Hematopoietic multipotent progenitor cell treated with erythropoietin and hydrocortisone succinate and interleukin-3 and kit ligand, for 6 days (in vitro differentiated cells): ENCODE data around the gene UXS1.
"Not testable (repeated sequence)": the region's sequence is repeated elsewhere in the genome, so short reads cannot be mapped to it uniquely, and the experiment has no call there.

ENCODE experiments used
- DNase-seq: peaks from one replicate; pipeline ENCODE4 v3.0.0-alpha.2; 2015

The UXS1 gene

DNA sequence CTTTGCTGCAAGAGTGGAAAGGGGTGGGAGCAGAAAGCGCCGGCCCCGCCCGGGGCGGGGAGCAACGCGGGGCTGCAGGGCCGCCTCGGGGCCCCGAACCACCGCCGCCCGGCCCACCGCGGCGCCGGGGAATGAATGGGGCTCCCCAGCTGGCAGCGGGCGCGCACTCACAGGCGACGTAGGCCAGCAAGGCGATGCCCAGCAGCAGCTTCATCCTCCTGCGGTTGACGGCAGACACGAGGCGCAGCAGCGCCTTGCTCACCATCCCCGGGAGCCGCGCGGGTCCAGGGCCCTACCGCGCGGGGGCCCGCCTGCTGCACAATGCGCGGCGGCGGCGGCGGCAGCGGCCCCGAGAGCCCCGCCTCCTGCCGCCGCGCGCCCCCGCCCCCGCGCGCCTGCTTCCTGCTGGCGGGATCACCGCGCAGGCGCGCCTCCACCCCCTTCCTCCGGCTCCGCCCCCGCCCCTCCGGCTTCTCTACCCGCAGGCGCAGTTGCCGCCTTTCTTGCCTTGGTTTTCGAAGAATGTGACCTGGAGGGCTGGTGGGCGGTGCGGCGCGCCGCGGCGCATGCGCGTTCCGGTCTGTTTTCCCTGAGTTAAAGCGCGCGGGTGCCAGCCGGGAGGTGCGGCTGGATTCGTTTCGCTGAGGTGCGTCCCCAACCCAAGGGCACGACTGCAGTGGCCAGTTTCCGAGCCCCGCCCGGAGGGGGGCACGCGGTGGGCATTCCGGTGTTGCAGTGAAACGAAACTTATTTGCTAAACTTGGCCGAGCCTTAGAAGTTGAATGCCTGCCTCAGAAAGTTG lies at the start of gene UXS1:
TSS of gene UXS1 (minus strand) at position 325 of the 802 bp plus-strand sequence. CDS start at position 265, 60 bp downstream.
- DNase-seq = peak; percentile 97

DNA sequence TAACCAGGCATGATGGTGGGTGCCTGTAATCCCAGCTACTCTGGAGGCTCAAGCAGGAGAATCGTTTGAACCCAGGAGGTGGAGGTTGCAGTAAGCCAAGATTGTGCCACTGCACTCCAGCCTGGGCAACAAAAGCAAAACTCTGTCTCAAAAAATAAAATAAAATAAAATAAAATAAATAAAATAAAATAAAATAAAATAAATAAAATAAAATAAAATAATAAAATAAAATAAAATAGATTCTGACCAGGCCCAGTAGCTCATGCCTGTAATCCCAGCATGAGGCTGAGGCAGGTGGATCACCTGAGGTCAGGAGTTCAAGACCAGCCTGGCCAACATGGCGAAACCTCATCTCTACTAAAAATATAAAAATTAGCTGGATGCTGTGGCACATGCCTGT lies 45.4 kb upstream of the UXS1 start:
- DNase-seq = not testable (repeated sequence)

DNA sequence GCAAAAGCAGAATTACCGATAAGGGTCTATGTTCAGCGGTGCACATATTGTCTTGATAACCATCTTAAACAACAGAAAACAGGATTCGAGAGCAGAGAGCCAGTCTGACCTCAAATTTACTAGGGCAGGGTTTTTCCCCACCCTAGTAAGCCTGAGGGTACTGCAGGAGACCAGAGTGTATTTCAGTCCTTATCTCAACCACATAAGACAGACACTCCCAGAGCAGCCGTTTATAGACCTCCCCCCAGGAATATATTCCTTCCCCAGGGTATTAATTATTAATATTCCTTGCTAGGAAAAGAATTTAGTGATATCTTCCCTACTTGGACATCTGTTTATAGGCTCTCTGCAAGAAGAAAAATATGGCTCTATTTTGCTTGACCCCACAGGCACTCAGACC lies 41.3 kb upstream of the UXS1 start:
- DNase-seq = not testable (repeated sequence)

DNA sequence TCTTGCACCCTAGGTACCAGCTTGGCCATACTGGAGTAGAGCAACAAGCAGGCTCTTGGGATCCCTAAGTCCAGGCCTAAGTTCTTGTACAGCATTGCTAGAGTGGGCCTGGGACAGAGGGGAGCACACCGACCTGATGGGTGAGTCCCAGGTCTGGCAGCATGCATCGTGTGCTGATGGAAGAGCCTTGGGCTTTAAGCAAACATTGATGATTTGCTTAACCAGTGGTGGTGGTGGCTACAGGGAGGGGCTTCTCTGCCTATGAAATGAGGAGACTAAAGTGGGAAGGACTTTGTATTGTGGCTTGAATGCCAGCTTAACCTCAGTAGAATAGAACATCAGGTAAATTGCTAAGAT lies 39.2 kb upstream of the UXS1 start:
- no peak for DNase-seq

DNA sequence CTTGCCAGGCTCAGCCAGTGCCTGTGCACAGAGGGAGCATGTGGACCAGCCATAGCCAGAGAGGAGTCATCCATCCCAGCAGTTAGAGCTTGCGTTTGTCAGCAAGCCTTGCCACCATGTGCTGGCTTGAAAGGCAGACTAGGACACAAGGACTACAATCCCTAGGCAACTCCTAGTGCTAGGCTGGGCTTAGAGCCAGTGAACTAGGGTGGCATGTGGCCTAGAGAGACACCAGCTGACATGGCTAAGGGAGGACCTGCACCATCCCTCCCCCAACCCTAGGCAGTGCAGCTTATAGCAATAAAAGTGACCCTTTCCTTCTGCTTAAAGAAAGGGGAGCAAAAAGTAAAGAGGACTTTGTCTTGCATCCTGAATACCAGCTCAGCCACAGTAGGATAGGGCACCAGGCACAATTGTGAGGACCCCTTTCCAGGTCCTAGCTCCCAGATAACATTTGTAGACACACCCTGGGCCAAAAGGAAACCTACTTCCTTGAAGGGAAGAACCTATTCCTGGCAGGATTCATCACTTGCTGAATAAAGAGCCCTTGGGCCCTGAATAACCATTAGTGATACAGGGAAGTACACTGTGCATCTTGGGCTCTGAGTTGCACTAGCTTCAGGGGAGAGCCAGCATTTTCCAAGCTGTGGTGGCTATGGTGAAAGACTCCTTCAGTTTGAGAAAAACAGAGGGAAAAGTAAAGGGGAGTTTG lies 38.7 kb upstream of the UXS1 start:
- DNase-seq = no peak

DNA sequence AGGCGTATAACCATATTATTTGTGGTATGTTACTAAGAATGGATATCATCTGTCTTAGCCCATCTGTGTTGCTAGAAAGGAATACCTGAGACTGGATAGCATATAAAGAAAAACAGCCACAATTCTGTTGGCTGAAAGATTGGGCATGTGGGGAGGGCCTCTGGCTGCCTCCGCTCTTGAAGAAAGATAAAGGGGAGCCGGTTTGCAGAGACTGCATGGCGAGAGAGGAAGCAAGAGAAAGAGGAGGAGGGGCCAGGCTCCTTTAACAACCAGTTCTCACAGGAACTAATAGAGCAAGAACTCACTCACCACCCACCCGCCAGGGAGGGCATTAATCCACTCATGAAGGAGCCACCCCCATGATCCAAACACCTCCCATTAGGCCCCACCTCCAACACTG lies 29.2 kb upstream of the UXS1 start:
- DNase-seq = no peak

DNA sequence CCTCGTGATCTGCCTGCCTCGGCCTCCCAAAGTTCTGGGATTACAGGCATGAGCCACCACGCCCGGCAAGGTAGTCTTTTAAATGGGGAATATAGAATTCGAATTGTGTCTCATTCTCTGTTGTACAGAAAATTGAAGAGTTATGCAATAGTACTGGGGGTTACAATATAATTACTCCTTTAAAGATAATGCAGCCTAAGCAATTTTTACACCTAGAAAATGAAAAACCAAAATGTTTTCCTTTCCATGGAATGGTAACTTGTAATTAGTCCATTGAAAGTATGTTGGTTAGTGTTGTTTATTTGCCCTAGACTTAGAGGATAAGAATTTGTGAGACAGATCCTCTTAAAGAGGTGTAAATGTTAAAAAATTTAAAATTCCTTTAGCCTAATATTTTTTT lies 28.0 kb upstream of the UXS1 start:
- not testable (repeated sequence) for DNase-seq

DNA sequence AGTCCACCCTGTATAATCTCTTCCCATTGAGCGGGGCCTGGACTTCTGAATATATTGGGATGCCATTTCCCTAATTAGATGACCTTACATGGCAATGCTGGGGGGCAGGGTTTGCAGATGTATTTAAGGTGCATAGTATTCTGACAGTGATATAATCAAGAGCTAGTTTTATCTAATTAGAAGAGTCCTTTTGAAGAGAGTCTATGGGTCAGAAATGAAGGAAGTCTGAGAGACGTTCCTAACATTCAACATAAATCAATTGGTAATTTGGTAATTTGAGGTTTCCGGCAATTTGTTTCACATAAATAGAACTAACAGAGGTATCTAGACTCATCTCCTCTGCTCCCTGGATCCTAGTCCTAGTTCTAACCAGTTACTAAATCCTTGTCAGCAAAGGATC lies 25.7 kb upstream of the UXS1 start:
- DNase-seq = no peak

DNA sequence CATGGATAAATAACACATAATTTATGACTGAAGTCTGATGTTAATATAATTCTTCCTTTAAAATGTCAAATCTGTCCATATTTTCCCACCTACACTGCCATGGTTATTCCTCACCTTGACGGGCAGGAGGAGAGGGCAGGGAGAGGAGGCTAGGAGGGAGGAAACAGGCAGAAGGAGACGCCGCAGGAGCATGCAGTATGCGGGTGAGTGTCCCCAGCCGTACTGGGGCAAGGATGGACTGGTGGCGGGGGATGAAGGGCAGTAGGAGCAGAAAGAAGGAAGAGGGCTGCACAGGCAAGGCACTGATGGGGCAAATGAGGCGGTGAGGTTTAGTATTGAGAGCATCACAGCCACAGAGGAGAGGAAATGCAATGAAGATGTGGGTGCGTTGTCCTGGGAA lies 25.1 kb upstream of the UXS1 start:
- not testable (repeated sequence) for DNase-seq

DNA sequence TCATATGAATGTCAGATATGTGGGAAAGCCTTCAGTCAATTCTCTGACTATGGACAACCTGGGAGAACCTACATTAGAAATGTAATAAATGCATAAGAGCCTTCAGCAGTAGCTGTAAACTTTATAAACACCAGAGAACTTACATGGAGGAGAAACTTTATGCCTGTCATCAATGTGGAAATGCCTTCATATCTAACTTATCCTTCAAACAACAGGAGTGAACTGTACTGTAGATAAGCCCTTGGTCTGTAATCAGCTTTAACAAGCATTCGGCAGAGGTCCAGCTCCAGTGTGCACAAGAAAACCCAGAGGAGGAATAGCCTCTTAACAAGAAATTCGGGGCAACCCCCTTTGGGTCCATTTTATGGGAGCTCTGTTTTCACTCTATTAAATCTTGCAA lies 14.8 kb upstream of the UXS1 start:
- DNase-seq = peak; percentile 85

DNA sequence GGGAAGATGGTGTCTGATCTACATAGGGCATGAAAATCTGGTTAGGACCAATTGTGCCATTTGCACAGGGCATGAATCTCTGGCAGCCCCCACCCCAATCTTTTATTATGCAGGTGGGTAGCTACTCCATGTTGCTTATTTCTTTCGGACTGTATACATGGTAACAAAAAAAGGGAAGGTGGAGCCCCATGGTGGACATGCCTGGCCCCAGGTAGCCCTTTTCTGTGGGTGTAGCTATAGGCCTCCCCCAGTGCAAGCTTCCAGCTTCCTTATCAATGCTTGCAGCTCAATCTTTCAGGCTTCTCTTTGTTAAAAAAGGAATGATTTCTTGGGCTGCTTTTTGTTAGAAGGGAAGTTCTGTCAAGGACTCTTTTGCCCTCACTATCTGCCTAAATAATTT lies 14.3 kb upstream of the UXS1 start:
- DNase-seq = no peak

DNA sequence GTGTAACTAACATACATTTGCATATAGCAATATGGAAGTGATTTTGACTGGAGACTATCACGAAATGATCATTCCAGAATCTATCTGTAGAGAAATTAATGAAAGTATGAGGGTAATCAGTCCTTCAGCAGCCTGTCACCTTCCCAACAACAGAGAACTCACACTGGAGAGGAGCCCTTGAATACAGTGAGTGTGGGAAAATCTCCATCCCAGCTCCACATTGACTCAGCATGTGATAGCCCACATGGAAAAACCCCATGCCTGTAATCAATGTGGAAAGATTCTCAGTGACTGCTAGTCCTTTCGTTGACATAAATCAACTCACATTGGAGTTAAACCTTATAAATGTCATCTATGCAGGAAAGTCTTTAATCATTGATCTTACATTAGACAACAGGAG lies 13.1 kb upstream of the UXS1 start:
- DNase-seq = no peak

DNA sequence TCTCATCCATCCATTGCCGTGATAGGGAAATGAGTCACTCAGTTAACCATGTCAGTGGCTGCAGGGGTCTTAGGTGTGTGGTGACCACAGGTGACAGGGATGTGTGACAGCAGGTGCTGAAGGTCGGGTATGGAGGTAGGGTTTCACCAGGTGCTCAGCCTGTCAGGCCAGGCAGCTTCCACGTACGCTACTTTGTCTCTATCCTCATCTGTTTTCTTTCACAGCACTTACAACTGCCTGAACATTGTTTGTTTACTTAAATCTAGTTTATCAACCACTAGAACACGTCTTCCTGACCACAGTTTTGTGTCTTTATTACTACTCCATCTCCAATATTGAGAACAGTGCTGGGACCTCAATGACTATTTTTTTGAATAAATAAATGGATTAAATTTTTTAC lies 11.4 kb upstream of the UXS1 start:
- no peak for DNase-seq

DNA sequence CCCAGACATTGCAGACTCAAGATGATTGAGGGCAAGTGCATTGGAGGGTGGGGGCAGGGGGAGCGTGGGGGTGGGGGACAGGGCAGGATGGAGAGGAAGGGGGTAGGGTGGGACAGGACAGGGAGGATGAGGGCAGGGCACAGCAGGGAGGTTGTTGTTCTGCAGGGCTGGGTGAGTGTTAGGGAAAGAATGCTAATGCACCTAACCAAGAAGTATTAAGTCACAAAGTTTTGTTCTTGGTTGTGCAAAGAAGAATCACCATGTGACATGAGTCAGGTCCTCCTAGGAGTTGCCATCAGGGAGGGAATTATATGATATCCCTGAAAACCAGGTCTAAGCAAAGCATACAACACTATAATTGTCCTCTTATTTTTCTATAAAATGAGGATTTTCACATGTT lies 10.4 kb upstream of the UXS1 start:
- DNase-seq = not testable (repeated sequence)

DNA sequence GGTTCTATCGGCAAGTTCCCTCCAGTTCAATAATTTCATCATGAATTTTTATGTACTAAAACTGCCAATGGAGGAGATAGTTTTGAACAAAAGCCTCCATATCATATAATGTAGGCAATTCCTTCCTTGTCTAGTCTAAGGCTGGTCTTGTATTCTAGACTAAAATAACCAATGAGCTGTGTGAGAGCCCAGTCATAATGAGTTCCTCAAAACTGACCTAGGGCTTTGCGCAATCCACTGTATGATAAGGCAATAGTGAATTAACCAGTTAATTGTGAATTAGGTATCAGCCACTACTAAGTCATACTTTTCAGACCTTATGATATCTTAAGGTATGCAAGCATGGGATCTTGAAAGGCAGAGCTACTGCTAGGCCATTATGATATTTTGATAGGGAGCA lies 7.6 kb upstream of the UXS1 start:
- DNase-seq = peak; percentile 22

DNA sequence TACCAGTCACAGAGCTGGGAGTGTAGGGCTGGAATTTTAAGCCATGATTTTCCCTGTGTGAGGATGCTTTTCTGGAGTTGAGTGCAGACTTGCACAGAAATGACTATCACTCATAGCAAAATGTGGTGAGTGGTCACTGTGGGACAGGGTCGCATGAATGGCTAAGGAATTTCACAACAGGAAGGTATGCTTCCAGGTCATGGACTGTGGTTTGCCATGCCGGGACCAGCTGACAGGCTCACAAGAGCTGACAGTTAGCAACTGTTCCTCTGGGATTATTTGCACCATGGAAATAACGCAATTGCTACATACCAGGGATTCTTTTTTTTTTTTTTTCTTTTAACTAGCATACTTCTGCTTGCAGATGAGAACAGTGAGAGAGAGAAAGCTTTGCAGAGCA lies 3.8 kb upstream of the UXS1 start:
- DNase-seq = no peak

DNA sequence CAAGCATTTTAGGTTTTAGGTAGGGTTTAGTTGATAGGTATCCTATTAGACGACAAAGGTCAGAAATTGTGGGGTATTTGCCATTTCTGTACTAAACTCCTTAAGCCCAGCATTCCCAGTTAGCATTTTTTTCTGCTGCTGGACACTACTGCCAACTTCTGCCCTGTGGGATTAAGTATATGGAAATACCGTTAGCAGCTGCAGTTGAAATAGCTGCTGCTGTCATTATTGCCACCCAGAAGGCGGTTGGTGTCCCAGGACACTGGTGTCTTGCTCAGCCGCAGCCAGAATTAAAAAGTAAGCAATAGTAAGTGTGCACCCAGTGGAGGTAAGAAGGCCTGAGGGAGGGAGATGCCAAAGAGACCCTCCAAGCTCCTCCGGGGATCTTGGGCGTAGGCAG lies 1.9 kb upstream of the UXS1 start:
- no peak for DNase-seq

DNA sequence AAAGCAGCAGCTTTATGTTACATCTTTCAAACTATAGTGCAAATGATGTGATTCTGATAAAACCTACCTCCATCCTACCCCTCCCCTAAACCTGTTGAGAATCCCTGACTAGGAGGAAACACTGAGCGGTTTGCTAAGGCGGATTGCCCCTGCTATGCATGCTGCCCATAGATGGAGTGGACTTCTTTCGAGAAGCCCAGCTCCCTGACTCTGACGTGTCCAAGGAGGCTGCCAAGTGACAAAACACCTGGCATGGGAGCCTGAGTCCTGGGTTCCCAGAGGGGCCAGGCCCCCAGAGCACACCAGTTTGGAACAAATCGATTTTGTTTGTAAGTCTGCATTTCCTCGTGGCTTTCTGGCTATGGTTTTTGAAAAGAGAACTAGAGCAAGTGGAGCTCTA lies 1.4 kb upstream of the UXS1 start:
- DNase-seq = no peak

DNA sequence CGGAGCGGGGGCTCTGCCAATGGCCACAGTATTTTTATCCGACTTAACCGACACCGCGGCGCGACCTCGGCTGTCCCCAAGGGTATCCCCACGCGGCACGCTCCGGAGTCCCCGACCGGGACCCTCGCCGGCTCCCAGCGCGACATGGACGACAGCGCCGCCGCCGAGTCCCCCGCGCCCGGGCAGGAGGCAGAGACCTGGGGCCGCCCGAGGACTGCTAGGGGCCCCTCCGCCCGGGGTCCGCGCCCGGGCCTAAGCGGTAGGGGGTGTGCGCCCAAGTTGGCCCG lies 468 bp downstream of the UXS1 start:
- DNase-seq = no peak

DNA sequence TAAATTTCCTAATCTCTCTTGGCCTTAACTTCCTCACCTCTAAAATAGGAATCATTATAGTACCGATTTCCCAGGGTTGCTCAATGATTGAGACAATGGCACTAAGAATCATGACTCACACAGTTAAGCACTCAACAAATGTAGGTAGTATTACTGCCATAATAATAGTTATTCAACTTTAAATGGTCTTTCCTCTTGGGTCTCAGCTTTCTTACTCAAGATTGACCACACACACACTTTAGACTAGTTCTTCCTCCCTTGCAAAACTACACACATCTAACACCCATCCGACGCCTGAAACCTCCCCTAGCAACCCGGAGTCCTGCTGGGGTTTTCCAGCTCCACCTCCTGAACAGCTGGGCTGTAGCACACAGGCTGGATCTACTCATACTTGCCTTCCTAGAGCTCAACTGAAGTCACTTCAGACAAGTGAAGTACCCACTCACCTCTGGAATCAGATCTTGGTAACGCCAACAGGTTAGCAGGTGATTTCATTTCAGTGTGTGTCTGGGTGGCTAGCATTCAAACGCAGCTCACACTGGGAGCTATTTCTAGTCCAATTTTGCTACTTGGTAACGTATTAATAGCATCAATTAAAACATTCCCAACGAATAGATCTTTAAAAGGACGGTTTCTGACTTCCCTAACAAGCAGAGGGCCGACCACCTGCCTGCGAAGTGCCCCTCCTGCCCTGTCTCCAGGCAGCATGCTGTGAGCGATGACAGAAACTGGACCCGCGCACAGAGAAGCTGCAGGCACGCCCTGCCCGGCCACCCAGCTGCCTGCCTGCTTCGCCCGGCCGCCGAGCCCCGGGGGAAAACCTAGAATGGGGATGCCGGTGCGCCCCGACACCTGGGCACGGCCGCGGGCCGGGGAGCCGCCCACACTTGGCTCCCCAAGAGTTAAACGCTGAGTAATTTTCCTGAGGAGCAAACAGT lies 1.1 kb downstream of the UXS1 start:
- peak; percentile 67 for DNase-seq

DNA sequence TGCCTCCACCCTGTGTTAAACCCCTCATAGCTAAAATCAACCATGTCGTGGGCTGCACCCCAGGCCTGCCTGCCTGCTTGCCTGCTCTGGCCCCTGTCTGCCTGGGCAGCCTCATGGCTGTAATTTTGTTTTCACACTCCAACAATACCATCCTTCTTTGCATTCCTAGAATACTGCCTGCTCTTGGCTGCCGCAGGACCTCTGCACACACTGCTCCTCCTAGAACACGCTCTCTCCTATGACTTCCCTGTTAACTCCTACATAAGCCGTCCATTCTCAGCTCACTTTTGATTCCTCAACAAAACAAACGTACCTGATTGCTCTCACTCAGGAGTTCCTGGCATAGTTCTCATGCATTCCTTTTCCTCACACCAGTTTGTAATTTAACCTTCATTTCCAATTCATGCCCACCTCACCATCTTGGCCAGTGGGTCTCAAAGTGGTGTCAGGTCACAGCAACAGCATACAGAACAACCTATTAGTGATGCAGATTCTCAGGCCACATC lies 2.5 kb downstream of the UXS1 start:
- DNase-seq = no peak

DNA sequence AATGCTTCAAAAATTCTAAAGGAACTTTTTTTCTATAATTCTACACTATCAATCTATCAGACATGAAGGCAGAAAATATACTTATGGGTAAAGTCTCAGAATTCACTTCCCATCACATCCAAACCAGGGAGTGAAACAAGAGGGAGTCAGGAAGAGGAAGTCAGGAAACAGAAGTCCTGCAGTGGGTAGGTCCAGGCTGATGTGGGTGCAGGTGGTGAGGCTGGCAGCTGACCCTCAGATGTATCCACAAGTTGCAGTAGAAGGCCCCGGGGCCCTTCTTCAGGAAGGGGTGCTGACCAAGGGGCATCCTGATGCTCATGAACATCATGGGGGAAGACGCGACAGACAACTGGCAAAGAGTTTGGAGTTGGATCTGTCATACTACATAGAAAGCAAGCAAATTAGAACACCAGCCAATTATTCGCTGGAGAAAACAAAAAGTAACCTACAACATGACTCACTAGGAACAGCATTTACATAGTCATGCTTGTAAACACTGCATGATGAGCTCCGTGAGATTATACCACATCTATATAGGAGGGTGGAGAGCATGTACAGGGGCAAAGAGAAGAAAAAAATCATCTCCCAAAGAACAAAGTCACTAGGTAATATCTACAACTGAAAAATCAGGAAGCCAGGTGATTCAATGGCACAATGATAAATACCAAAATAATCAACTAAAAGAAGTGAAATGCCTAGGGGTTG lies 4.2 kb downstream of the UXS1 start:
- DNase-seq = no peak

DNA sequence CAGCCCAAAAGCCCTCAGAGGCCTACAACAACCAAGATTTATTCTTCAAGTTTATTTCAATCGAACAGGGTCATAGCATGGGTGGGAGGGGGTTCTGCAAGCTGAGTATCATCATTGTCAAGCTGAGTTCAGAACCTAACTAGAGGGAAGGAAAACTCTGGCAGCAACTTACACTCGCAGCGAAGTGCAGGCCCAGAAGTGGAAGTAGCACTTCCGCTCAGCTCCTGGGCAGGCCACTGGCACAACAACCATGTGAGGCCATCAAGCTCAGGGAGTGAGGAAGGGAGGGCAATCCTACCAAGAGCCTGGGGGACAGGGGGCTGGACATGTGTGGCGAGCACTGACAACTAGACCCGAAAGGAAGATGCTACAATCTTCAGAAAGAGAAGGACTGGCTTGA lies 4.8 kb downstream of the UXS1 start:
- peak; percentile 43 for DNase-seq
